ENCODE results near the gene FCMR. TPM values are rescaled to one million over a fixed set of nuclear protein-coding genes. Genes with fewer than 3 reads are reported as not detected.
"Not testable (repeated sequence)": the region's sequence is repeated elsewhere in the genome, so short reads cannot be mapped to it uniquely, and the experiment has no call there.

Gene FCMR
- total RNA-seq, 4 donors from 2014 or later, result 1.8 to 3.1 (median 2.6) TPM

DNA sequence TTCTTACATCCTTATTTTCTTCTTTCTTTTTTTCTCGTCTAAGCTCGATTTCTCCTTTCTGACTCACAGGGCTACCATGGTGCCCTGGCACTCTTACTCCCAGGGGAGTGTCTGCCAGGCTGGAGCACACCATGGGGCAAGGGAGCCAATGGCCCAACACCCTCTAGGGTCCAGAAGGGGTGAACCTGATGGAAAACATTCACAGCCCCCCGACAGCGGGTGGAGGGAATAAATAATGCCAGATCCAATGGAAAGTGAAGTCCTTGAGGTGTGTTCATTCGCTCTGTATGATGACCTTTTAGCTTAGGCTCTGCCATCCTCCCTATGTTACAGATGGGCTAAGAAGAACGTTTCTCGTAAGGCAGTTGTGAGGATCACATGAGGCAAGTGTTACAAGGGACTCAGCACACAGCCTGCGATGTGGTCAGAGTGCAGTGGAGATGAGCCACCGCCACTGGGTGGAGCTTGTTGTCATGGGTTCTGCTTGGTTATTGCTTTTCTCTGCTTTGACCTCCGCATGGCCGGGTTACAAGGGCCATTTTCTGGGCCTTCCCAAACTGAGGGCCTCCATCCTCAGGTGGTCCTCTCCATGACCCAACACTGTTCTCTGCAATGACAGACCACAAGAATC is 3.5 kb upstream of the FCMR start:
- no peaks in the 10 kb centered on the region for H3K9me3 ChIP-seq
- no peaks in the 10 kb centered on the region for H3K27me3 ChIP-seq
- H3K4me1 ChIP-seq, result peaks cover 0 to 33% (median 0%) of the 10 kb centered on the region in 4 donors
- H3K36me3 ChIP-seq, result no peaks in the 10 kb centered on the region
- peak overlapping the region in 1 of 4 donors; percentile 58 for H3K27ac ChIP-seq
- H3K4me3 ChIP-seq, result no peak overlapping the region
- WGBS, 2 donors, result 69 to 76% methylated on average over 11 of the region's 11 CpGs
- no peak for TF ChIP-seq POLR2A (IDR thresholded peaks at IDR 0.05)
- no peak for TF ChIP-seq CTCF (IDR thresholded peaks at IDR 0.05)
- TF ChIP-seq EP300 (IDR thresholded peaks at IDR 0.05), result no peak
- peak in 1 of 2 donors; percentile 34 for DNase-seq (ENCODE audit: low spot score in 2 of 2)

- WGBS, 2 donors, result 69 to 75% methylated on average over 8 of the region's 8 CpGs
- DNase-seq (ENCODE audit: low spot score in 2 of 2), result no peak
- Histone ChIP-seq H3K4me1 (peaks cover 0 to 28% (median 0%) of the 10 kb centered on the region in 4 donors), H3K9me3 (no peaks in the 10 kb centered on the region), H3K36me3 (no peaks in the 10 kb centered on the region), H3K27ac (peak overlapping the region in 1 of 4 donors; percentile 58), H3K4me3 (no peak overlapping the region), H3K27me3 (no peaks in the 10 kb centered on the region)
- no peak for TF ChIP-seq CTCF (IDR thresholded peaks at IDR 0.05)
- TF ChIP-seq EP300 (IDR thresholded peaks at IDR 0.05), result no peak
- TF ChIP-seq POLR2A (IDR thresholded peaks at IDR 0.05), result no peak
Observed at GRCh38 chr1:206924592-206925105, 2.9 kb upstream of the FCMR start.

DNA sequence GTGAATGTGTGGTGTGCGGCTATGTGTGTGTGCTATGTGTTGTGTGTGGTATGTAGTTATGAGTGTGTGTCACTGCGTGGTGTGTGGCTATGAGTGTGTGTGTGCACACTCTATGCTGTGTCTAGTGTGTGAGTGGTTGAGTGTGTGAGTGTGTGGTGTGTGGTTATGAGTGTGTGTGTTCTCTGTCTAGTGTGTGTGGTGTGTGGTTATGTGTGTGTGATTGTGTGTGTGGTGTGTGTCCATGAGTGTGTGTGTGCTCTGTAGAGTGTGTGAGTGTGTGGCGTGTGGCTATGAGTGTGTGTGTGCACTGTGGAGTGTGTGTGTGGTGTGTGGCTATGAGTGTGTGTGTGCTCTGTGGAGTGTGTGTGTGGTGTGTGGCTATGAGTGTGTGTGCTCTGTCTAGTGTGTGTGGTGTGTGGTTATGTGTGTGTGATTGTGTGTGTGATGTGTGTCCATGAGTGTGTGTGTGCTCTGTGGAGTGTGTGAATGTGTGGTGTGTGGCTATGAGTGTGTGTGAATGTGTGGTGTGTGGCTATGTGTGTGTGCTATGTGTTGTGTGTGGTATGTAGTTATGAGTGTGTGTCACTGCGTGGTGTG is 2.3 kb upstream of the FCMR start:
- H3K36me3 ChIP-seq; DNase-seq (ENCODE audit: low spot score in 2 of 2); H3K27me3 ChIP-seq; H3K4me3 ChIP-seq; H3K9me3 ChIP-seq: not testable (repeated sequence)
- Histone ChIP-seq H3K4me1 (peaks cover 0 to 25% (median 0%) of the 10 kb centered on the region in 4 donors), H3K27ac (peak overlapping the region in 1 of 4 donors; percentile 58)
- WGBS, 2 donors, result 85 to 88% methylated on average over 4 of the region's 4 CpGs

DNA sequence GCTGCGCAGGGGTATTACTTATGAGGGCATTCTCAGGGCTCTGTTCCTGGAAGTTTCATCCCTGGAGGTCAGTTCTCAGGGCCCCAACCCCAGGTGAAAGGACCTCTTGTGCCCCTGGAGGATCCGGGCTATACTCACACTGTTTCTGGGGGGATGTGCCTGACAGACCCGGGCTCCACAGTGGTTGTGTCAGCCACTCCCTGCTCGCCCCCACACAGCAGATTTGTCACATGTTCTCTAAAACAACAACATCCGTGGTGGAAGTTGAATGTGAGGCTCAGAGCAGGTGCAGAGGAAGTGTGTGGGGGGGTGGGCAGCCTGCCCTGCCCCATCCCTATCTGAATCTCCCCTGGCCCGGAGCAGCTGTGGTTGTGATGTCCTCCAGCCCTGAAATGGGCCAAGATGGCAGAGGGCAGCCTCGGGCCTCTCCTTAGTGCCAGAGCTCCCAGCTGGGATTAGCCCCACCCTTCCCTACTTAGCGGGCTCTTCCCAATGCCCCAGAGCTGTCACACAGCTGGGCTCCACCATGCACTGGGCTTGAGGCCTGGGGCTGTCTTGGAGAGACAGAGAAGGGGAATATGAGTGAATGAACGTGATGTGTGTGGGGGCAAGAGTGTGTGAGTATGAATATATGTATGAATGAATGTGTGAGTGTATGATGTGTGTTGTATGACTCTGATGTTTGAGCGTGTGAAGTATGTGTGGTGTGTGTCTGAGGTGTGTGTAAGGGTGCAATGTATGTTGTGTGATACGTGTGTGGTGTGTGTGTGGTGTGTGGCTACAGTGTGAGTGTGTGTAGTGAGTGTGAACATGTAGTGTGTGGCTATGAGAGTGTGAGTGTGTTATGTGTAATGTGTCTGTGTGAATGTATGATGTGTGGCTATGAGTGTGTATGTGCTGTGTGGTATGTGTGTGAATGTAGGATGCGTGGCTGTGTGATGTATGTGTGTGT is 1.5 kb upstream of the FCMR start:
- no peaks in the 10 kb centered on the region for H3K27me3 ChIP-seq
- H3K4me1 ChIP-seq, result peaks cover 0 to 25% (median 0%) of the 10 kb centered on the region in 4 donors
- H3K4me3 ChIP-seq, result no peak overlapping the region
- no peak for DNase-seq (ENCODE audit: low spot score in 2 of 2)
- 53 to 65% methylated on average over 11 to 12 of the region's 12 CpGs for WGBS, 2 donors
- H3K36me3 ChIP-seq, result no peaks in the 10 kb centered on the region
- peak overlapping the region in 2 of 4 donors; percentile 53 to 87 for H3K27ac ChIP-seq
- no peaks in the 10 kb centered on the region for H3K9me3 ChIP-seq
- no peak for TF ChIP-seq EP300 (IDR thresholded peaks at IDR 0.05)
- no peak for TF ChIP-seq POLR2A (IDR thresholded peaks at IDR 0.05)
- TF ChIP-seq CTCF (IDR thresholded peaks at IDR 0.05), result no peak

GRCh38 chr1:206922524-206922923 is 783 bp upstream of the FCMR start:
- H3K36me3 ChIP-seq, result no peaks in the 10 kb centered on the region
- H3K4me1 ChIP-seq, result peaks cover 0 to 25% (median 0%) of the 10 kb centered on the region in 4 donors
- peak overlapping the region in 3 of 4 donors; percentile 14 to 87 (median 53) for H3K27ac ChIP-seq
- DNase-seq (ENCODE audit: low spot score in 2 of 2), result no peak
- TF ChIP-seq CTCF (IDR thresholded peaks at IDR 0.05) (no peak), POLR2A (IDR thresholded peaks at IDR 0.05) (no peak), EP300 (IDR thresholded peaks at IDR 0.05) (no peak)
- H3K9me3 ChIP-seq, result no peaks in the 10 kb centered on the region
- WGBS, 2 donors, result 73 to 76% methylated on average over 1 of the region's 1 CpG
- H3K27me3 ChIP-seq, result no peaks in the 10 kb centered on the region
- no peak overlapping the region for H3K4me3 ChIP-seq

All from tibial nerve (tissue), 4 donors.